Measurements from ENCODE around the gene GSK3A.

Gene GSK3A

DNA sequence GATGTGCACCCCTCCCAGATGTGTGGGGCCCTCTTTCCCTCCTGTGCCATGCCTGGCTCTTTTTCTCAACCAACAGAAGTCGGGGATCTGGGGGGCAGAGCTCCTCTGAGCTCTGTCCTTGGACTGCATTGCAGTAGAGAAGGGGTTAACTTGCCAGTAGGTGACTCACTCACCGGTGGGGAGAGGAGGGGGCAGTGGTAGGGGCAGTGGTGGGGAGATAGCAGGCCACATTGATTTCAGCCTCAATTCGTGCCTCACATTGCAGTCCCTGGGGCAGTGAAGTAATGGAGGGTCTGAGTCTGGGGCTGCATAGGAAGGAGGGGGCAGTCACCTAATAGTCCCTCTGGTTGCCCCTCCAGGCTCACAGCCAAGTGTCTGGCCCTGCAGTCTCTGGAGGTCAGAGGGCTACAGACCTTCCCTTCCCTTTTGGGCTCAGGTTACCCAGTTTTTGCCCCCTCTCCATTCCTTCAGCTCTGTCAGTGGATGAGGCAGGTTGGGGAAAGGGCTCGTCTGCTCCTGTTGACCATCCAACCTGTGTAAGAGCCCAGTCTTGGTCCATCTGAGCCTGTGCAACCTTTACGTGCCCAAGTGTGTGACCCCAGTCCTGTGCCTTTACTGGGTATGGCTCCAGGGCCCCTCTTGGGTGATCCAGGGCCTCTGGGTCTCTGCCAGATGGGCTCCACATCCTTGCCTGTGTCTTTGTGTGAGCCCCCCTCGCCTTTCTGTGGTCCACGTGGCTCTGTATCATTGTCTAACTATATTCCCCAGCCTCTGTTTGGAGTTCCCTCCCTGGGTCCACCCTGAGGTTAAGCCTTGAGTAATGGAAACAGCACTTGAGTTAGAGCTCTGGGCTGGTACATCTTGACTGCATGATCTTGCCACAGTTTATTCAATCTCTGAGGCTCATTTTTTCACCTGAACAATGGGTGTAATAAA lies 39.7 kb upstream of the GSK3A start:
- Histone ChIP-seq H3K4me3 (peak overlapping the region in 3 of 7 experiments; percentile 4 to 77 (median 61)), H3K27ac (peak overlapping the region; percentile 72 to 99 (median 92))

DNA sequence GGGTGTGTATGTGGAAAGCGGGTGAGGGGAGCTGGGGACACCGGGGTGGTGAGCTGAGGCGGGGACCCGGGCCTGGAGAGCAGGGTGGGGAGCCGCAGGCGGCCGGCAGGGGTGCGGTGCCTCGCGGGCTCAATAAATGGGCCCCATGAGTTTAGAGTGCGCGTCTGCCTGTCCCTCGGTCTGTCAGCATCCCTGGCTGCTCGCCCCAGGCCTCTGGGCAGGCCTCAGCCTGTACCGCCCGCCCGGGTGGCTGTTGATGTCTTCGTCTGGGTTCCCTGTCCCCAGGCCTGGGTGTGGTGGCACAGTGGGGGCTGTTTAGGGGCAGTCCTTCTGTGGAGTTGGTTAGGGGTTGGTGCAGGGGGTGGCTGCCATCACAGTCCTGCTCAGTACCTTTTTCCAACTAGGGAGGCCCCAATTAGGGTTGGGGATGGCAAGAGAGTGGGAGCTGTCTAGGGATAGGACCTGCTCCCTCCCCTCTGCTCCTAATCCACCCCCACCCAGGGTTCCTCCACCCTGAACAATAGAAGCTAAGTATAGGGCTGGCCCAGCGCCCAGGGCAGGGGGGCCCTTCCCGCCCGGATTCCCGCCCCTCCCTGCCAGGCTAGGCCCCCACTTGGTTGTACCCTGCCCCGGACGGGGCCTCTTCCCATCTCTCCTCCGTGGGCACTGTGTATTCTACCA lies 38.9 kb upstream of the GSK3A start:
- Histone ChIP-seq H3K4me3 (peak overlapping the region; percentile 48 to 77 (median 69)), H3K27ac (peak overlapping the region; percentile 72 to 99 (median 92))

DNA sequence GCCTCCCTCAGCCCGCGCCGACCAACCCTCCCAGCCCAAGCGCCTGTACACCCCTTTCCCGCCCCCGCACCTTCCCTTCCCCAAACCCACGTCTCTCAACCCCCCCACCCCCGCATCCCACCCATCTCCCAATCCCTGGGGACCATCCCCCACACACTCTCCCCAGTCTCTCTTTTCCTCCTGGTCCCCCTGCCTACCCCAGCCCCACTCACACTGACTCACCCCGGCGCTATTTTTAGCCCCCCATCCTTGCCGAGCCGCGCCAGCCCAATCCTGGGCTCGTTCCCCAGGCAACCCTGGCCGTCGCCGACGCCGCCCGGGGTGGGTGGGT lies 38.4 kb upstream of the GSK3A start:
- peak overlapping the region; percentile 48 to 77 (median 69) for H3K4me3 ChIP-seq
- H3K27ac ChIP-seq: peak overlapping the region; percentile 72 to 99 (median 92)

DNA sequence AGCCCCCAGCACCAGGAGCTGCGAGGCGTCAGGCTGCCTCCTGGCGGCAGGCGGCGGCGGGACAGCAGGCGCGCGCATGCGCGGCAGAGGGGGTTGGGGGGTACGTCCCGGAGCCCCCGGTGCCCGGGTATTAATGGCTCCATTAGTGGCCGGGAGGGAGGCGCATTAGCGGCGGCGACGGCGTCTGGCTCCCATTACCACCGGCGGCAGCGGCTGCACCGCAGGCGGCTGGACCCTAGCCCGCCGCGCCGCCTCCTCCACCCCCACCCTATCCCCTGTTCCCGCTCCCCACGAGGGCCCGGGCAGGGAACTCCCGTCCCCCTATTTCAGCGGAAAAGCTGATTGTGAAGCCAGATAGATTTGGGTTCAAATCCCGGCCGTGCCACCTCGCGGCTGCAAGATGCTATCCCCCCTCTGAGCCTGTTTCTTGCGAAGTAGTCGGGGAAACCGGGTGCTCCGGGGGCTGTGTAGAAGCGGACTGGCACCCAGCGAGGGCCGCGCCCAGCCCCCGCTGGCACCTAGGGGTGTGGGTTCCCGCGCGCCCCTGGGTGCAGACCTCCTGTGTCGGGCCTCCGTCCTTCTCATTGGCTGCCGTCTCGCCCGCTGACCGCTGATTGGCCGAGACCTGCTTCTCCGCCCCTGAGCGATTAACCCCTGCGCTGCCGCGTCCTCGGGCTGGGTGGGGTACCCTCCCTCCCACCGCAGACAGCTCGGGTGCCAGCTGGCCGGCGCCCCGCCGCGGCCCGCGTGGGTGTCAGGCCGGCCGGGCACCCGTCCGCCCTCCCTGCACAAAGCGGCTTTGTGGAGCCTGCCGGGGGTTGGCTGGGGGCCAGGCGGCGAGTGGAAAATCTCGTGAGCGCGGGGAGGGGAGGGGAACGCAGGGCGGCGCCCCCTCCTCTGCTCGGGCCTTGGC lies 37.8 kb upstream of the GSK3A start:
- peak overlapping the region; percentile 48 to 77 (median 69) for H3K4me3 ChIP-seq
- peak overlapping the region; percentile 13 to 99 (median 92) for H3K27ac ChIP-seq

DNA sequence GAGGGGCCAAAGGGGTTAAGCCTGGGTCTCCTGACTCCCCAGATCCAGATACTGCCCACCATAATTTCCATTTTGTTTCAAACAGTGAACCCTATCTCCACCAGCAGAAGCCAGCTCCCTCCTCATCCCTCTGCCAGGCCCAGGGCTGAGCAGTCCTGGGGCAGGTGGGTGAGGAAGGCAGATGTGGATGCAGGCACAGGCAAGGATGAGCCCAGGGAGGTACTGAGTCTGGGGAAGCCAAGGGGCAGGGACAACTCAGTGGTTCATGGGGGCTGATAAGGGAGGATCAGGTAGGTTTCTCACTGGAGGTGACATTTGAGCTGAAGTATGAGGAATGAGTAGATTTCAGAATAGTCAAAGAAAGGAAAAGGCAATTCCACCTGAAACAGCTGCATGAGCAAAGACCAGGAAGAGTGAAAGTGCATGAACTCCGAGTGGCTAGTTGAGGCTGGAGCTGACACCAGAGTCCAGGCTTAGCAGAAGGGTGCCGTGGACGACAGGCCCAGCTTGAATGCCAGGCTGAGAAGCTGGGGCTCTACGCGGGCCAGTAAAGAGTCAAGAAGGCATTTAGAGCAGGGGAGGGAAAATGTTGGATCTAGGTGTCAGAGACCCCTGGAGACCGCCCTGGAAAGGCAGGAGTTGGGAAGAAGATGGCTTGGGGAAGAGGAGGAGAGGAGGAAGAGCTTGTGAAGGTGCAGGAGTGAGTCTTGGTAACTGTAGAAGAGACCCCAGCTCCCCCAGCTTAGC lies 36.9 kb upstream of the GSK3A start:
- peak overlapping the region; percentile 13 to 99 (median 92) for H3K27ac ChIP-seq
- H3K4me3 ChIP-seq: peak overlapping the region; percentile 48 to 77 (median 69)

DNA sequence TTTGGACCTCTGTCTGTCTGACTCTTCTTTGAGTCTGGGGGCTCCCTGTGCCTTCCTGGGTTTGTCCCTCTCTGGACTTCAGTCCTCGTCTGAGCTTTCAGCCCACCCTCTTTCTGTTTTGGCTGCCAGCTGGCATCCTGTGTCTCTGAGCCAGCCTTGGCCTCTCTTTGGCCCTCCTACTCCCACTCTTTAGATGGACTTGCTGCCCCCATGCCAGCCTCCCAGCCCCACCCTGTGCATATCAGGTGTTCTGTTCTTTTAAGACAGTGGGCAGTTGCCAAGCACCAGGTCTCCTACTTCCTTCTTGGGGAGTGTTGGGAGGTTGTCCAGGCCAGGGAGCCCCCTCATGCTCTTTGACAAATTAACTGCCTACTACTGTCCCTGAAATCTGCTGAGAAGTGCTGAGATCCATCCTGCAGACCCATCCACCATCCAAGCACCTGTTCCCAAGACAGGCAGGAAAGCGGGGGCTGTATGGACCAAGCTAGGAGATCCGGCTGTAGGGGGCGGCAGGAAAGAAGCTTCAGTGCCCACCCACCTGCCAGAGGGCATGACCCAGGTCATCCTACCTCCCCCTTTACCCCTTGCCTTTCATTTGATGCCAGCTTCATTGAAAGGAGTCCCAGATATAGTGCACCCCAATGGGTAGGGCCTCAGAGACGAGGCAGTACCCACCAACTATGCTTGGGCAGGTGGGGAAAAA lies 36.2 kb upstream of the GSK3A start:
- H3K27ac ChIP-seq: peak overlapping the region in 20 of 21 experiments; percentile 18 to 99 (median 90)
- H3K4me3 ChIP-seq: no peak overlapping the region

DNA sequence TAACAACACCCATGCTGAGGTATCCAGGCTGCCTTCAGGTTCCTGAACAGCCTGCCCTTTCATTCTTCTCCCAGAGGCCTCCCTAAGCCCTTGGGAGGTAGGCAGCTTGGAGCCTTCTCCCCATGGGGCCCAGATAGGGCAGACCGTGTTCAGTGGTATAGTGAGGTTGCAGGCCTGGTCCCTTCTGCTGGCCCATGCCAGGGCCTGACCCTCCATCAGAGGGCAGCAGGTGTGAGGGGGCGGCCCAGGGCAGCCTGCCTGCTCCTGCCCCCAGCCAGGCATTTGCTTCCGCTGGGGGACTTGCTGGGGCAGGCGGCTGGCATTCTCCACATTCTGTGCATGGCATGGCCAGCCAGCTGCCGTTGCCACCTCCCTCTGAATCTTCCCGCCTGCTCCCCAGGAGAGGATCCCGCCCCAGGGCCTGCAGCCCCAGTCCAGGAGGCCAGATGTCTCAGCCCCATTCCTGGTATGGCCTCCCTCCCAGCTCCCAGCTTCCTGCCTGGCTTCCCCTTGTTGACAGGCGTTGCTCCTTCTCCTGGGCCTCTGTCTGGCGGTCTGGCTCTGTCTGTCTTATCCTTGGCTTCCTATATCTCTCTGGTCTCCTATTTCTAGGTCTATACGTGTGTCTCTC lies 35.5 kb upstream of the GSK3A start:
- H3K4me3 ChIP-seq: no peak overlapping the region
- peak overlapping the region in 20 of 21 experiments; percentile 18 to 99 (median 90) for H3K27ac ChIP-seq

DNA sequence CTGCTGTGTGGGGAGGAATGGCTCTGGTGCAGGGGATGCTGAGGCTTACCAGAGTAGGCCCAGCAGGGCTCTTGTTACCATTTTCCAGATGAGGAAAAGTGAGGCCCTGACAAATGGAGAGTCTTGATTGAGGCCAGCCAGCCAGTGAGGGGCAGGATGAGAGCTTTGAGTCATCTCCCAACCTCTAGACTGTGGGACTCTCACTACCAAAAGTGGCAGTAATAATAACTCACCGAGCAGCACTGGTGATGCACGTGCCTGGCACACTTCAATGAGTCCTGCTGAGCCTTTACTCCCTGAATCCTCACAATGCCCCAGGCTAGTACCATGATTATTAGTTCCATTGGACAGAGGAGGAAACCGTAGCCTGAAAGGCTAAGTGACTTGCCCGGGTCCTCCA lies 34.4 kb upstream of the GSK3A start:
- no peak overlapping the region for H3K4me3 ChIP-seq
- peak overlapping the region in 16 of 21 experiments; percentile 5 to 99 (median 92) for H3K27ac ChIP-seq

DNA sequence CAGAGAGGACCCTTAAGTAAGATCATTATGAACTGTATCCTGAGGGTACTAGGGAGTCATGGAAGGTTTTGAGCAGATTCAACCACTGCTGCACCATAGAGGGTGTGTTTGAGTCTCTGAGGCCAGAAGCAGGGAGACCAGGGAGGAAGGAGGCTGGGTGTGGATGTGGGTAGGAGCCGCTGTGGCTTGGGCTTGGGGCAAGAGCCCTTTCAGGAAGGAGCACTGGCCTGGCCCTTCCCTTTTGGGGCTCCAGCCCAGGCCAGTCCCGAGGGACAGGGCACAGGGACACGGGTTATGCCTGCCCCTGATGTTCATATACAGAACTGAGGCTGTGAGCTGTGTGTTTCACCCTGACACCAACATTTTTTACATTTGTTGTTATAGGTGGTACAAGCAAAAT lies 33.9 kb upstream of the GSK3A start:
- Histone ChIP-seq H3K27ac (peak overlapping the region in 15 of 21 experiments; percentile 10 to 97 (median 89)), H3K4me3 (no peak overlapping the region)

DNA sequence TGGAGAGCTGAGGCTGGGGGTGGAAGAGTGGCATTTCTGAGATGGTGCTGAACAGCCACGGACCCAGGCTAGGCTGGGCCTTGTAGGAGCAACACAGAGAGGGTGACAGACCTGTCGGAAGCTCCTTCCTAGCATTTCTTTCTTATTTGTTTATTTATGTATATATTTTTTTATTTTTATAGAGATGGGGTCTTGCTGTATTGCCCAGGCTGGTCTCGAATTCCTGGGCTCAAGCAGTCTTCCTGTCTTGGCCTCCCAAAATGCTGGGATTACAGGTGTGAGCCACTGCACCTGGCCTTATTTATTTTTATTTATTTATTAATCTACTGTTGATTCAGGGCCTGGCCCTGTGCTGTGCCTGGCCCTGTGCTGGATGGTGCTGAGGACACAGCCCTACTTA lies 33.1 kb upstream of the GSK3A start:
- H3K27ac ChIP-seq: peak overlapping the region in 8 of 21 experiments; percentile 12 to 97 (median 92)

DNA sequence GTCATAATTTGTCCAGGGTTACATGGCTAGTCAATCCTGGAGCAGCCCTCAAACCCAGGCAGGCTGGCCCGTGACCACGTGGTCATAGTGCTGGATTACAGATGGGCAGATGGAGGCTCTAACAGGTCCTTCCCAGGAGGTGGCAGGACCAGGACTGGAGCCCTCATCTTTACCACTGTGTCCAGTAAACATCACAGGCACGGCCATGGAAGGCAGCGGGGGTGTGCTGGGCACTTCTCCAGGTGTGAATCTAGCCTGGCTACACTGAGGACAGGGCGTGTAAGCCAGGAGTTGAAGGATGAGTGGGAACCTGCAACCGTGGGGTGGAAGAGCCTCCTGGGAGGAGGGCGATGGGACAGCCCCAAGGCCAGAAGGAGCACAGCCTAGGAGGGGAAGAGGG lies 32.7 kb upstream of the GSK3A start:
- H3K27ac ChIP-seq: peak overlapping the region in 6 of 21 experiments; percentile 12 to 97 (median 88)
- no peak overlapping the region for H3K4me3 ChIP-seq

More for the DNA sequence above, 33.1 kb upstream of the GSK3A start:
- H3K4me3 ChIP-seq: no peak overlapping the region

DNA sequence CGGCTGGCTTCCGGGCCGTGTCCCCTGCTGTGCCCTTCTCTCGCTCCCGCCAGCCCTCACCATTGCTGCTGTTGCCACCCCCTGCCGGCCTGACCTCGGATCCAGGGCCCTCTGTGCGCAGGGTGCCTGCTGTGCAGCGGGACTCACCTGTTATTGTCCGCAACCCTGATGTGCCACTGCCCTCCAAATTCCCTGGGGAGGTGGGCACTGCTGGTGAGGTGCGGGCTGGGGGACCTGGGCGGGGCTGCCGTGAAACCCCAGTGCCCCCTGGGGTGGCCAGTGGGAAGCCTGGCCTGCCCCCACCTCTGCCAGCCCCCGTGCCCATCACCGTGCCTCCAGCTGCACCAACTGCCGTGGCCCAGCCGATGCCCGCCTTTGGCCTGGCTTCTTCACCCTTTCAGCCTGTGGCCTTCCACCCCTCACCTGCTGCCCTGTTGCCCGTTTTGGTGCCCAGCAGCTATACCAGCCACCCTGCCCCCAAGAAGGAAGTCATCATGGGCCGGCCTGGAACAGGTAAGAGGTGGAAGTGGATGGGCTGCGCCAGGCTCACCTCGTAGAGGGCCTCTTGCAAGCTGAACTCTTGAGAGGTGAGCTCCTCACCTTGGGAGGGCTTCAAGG lies 31.8 kb upstream of the GSK3A start:
- Histone ChIP-seq H3K27ac (peak overlapping the region in 3 of 21 experiments; percentile 13 to 24 (median 20)), H3K4me3 (no peak overlapping the region)

DNA sequence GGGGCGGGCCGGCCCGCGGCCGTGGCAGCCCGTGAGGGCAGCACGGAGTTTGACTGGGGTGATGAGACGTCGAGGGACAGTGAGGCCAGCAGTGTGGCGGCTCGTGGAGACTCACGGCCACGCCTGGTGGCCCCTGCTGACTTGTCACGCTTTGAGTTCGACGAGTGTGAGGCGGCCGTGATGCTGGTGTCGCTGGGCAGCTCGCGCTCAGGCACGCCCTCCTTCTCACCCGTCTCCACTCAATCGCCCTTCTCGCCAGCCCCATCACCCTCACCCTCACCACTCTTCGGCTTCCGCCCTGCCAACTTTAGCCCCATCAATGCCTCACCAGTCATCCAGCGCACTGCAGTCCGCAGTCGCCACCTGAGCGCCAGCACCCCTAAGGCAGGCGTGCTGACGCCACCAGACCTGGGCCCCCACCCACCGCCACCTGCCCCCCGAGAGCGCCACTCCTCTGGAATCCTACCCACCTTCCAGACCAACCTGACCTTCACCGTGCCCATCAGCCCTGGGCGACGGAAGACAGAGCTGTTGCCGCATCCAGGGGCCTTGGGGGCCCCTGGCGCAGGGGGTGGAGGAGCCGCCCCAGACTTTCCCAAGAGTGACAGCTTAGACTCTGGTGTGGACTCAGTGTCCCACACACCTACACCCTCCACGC lies 31.1 kb upstream of the GSK3A start:
- no peak overlapping the region for H3K4me3 ChIP-seq
- peak overlapping the region in 3 of 21 experiments; percentile 8 to 47 (median 24) for H3K27ac ChIP-seq

DNA sequence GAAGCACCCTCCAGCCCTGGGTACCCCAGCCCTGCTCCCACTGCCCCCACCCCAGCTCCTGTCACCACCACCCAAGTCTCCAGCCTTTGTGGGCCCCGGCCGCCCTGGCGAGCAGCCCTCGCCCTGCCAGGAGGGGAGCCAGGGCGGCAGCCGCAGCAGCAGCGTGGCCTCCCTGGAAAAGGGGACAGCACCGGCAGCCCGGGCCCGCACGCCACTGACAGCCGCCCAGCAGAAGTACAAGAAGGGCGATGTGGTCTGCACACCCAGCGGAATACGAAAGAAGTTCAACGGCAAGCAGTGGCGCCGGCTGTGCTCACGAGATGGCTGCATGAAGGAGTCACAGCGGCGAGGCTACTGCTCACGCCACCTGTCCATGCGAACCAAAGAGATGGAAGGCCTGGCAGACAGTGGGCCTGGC lies 30.6 kb upstream of the GSK3A start:
- Histone ChIP-seq H3K4me3 (no peak overlapping the region), H3K27ac (peak overlapping the region in 4 of 21 experiments; percentile 8 to 55 (median 40))

DNA sequence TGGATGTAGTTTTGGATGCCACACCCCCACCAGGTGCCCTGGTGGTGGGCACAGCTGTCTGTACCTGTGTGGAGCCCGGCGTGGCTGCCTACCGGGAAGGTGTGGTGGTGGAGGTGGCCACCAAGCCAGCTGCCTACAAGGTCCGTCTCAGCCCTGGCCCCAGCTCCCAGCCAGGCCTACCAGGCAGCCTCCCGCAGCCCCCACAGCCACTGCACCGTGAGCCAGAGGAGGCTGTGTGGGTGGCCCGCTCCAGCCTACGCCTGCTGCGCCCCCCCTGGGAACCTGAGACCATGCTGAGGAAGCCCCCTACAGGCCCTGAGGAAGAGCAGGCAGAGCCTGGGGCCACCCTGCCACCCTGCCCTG lies 30.1 kb upstream of the GSK3A start:
- no peak overlapping the region for H3K4me3 ChIP-seq
- H3K27ac ChIP-seq: peak overlapping the region in 7 of 21 experiments; percentile 8 to 95 (median 47)

DNA sequence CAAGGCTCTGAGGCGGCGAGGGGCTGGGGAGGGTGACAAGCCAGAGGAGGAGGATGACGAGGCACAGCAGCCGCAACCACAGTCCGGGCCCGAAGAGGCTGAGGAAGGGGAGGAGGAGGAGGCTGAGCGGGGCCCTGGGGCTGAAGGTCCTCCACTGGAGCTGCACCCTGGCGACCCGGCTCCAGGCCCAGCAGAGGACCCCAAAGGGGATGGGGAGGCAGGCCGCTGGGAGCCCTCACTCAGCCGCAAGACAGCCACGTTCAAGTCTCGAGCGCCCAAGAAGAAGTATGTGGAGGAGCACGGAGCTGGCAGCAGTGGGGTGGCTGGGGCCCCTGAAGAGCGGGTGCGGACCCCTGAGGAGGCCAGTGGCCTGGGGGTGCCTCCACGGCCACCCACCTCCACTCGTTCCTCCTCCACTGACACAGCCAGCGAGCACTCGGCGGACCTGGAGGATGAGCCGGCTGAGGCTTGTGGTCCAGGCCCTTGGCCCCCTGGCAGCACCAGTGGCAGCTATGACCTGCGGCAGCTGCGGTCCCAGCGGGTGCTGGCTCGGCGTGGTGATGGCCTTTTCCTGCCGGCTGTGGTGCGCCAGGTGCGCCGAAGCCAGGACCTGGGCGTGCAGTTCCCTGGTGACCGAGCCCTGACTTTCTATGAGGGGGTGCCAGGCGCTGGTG lies 29.6 kb upstream of the GSK3A start:
- Histone ChIP-seq H3K4me3 (no peak overlapping the region), H3K27ac (peak overlapping the region in 14 of 21 experiments; percentile 47 to 98 (median 96))

Data from skin epidermis (tissue), 12 donors.